CD4-positive, alpha-beta T cell treated with Interleukin-6 for 4 hours (primary cell): Measurements from ENCODE around the gene ALDH1A1.
"Not testable (repeated sequence)": the region's sequence is repeated elsewhere in the genome, so short reads cannot be mapped to it uniquely, and the experiment has no call there.

ENCODE experiments used
- DNase-seq: peaks from one replicate; pipeline ENCODE4 v3.0.0-alpha.2; 2020; ENCODE audit warnings: mixed read lengths

Gene ALDH1A1

DNA sequence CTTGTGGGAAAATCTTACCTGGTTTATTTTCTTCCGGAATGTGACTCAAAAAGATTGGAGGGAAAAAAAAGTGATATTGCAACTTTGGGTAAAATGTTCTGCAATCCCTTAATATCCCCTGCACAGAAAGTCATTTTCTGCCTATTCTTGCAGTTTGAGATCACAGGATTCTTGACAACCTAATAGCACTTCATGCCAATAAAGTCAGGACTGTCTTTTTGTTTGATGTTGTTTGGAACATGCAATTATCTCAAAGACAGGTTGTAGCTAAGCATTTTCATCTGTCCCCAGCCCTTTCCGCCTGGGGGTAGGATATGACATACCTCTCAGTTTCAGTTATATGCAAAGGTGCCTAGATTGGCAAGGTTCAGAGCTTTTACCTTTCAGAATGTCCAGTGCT is 63.9 kb downstream of the ALDH1A1 start:
- DNase-seq, result no peak

DNA sequence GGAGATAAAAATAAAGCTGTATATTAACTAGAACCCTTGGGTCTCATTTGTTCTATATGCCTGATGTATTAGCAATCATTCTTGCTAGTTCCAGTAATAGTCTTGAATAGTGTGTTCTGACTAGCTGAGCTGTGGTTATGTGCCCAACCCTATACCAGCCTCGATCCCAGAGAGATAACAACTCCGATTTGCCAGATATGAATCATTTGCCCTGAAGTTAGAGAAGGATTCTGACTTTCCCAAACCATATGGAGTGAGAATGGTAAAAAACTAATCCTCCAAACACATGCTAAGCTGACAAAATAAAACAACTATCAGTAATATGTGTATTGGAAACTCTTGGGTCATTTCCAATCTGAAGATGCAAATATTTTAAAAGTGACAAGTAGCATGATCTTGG is 64.8 kb downstream of the ALDH1A1 start:
- DNase-seq, result no peak

- no peak for DNase-seq
Measured at GRCh38 chr9:72886386-72886785, 66.5 kb downstream of the ALDH1A1 start.

- DNase-seq, result no peak
Measured at GRCh38 chr9:72884508-72884907, 68.3 kb downstream of the ALDH1A1 start.

DNA sequence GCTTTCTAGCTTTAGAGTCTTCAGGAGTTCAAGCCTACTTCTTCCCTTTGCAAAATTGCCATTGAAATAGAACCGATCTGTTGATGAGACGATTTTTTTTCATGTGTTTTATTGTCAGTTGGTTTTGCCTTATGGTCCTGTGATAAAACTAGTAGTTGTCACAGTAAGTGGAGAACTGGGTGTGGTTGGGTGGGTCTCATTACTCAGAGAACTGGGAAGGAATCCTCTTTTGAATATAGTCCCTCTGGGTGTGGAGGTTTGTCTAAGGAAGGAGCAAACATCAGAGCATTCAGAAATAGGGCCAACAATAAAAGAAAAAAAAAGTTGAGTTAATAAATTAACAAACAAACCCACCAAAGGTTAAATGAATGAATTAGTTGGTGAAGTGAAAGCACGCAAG is 69.0 kb downstream of the ALDH1A1 start:
- no peak for DNase-seq

DNA sequence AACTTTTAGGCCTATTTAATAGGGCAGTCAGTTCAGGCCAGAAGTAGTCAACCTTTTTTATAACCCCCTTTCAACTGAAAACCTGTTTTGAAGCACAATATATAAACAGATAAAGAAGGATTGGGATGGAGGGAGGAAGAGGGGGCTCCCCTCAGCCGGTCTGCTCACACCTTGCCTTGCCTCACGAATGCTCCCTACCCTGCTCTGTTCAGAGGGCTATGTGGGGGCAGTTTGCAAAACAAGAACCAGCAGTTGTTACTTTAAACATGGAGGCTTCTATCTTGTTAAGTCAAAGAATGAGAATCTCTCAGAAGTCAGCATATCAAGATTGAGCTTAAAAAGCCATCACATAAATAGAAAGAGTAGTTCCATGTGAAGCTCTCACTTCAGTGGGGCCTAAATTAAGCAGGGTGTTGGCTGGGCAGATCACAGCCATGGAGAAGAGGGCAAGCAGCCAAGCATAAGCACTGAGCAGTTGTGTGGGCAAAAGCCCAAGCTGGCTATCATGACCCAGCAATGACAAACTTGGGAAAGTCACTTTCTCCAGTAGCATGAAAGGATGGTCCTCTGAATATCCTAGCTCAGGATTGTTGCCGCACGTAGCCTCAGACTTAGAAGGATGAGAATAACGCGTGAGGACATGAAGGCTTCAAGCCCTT is 70.6 kb downstream of the ALDH1A1 start:
- DNase-seq, result no peak

DNA sequence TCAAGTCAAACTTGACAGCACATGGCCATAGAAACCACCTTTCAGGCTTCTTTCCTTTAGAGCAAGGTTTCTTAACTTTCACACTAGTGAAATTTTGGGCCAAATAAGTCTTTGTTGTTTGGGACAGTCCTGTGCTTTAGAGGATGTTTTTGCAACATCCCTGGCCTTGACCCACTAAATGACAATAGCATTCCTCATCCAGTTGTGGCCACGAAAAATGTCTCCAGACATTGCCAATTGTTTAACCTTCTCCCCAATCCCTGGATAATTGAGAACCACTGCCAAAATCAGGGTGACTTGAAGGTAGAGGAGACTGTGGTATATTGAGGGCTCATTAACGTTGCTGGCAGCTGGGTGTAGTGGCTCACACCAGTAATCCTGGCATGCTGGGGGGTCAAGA is 72.0 kb downstream of the ALDH1A1 start:
- no peak for DNase-seq

GRCh38 chr9:72875221-72875620 is 77.6 kb downstream of the ALDH1A1 start:
- no peak for DNase-seq

DNA sequence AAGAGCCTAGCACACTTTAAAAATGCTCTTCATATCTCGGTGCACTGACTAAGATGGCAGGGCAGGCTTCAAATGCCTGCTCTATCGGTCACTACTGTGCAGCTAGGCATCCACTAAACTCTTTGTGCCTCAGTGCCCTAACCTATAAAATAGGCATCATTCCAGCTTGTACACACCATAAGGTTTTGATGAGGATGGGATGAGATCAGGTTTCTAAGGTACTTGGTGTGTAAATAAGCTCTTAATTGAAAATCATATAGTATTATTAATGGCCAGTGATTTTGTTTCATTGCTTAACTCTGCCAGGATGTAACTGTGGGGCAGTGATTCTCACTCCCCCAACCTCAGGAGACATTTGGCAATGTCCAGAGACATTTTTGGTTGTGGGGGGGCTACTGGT is 78.5 kb downstream of the ALDH1A1 start:
- no peak for DNase-seq

DNA sequence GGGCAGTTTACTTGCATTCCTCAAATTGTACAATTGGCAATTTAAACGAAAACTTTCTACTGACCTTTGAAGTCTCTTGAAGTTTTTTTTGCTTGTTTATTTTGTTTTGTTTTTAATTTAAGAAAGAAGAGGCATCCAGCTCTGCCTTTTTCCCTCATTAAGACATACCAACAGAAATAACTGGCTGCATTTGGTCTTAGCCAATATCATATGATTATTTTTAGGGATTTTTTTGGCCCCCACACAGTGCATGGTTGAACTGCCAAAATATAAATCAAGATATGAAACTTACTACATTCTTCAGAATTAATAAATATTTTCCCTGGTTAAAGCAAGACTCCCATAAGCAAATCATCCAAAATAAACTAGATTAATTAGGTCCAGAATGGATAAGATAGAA is 79.4 kb downstream of the ALDH1A1 start:
- no peak for DNase-seq

DNA sequence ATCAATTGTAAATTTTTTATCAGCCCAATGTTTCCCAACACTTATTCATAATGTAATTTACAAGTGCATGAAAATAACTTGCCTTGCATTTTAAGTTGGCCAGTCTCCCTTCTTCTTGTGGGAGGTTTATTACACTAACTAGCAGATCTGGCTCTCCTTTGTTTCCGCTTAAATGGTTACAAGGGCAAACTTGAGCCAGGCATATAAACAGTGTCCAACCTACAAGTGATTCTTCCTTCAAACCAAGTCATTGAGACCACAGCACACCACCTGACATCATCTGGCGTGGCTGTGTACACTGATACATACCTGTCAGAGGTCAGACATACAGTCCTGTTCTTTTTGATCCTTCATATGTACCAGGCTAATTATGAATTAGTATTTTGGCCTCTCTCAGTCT is 80.1 kb downstream of the ALDH1A1 start:
- DNase-seq, result no peak

DNA sequence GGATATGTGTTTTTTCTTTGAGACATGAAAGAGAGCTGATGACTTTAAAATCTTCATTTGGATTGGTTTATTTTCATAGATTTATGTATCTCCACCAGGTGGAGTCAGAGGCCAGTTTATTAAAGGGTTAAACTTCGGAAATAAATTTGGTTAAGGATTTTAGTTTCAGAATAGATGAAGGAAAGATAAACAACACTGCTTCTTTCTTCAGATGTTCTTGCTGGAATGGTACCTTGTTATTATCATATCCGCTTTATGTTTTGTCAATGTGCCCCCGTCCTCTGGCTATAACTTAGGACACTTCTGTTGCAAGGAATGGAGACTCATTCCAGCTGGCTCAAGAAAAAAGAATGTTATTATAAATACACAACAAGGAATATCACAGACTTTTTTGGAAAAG is 81.2 kb downstream of the ALDH1A1 start:
- no peak for DNase-seq

DNA sequence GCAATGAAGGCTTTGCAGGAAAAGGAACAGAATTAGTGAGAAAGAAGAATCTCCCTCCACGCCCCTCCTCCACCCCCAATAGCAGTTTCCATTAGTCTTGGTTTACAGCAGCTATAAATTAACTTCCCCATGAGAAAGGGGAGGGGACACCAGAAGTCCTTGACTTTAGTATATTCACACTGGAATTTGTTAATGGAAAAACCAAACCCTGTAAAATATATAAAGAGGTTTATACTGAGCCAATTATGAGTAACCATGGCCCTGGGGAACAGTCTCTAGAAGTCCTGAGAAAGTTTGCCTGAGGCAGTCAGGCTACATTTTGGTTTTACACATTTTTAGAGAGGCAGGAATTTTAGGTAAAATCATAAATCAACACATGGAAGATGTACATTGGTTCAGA is 88.5 kb downstream of the ALDH1A1 start:
- no peak for DNase-seq

- no peak for DNase-seq
Measured at GRCh38 chr9:72863456-72864094, 89.3 kb downstream of the ALDH1A1 start.

DNA sequence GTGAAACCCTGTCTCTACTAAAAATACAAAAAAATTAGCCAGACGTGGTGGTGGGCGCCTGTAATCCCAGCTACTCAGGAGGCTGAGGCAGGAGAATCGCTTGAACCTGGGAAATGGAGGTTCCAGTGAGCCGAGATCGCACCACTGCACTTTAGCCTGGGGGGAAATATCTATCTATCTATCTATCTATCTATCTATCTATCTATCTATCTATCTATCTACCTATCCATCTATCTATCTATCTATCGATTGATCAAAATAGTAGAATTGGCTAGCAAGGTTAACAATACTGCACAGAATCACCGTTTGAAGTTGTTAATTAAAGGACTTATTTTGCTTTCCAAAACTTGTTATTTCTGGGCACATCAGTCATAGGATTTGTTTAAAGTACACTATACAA is 90.1 kb downstream of the ALDH1A1 start:
- not testable (repeated sequence) for DNase-seq

- DNase-seq, result no peak
Measured at GRCh38 chr9:72858089-72858912, 94.6 kb downstream of the ALDH1A1 start.

GRCh38 chr9:72857624-72857996 is 95.2 kb downstream of the ALDH1A1 start:
- DNase-seq, result no peak

GRCh38 chr9:72856972-72857623 is 95.8 kb downstream of the ALDH1A1 start:
- DNase-seq, result no peak

GRCh38 chr9:72855890-72856523 is 96.8 kb downstream of the ALDH1A1 start:
- DNase-seq, result no peak

DNA sequence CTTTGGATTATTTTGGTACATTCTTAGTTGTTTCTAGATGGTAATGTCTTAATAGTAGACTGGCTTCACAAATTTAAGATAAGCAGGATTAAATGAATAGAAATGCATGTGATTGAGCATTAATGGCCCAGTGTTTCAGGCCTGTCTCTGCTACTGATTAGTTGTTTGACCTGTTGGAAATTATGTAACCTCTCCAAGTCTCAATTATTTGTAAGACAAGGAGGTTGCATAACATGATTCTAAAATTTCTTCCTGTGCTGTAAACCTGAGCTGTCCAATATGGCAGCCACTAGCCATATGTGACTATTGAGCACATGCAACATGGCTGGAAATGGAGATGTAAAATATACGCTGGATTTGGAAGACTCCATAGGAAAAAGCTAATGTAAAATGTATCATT is 97.5 kb downstream of the ALDH1A1 start:
- DNase-seq, result no peak
